Measurements from ENCODE around the gene WDR37.
"Not testable (repeated sequence)": the region's sequence is repeated elsewhere in the genome, so short reads cannot be mapped to it uniquely, and the experiment has no call there.

WDR37 gene

DNA sequence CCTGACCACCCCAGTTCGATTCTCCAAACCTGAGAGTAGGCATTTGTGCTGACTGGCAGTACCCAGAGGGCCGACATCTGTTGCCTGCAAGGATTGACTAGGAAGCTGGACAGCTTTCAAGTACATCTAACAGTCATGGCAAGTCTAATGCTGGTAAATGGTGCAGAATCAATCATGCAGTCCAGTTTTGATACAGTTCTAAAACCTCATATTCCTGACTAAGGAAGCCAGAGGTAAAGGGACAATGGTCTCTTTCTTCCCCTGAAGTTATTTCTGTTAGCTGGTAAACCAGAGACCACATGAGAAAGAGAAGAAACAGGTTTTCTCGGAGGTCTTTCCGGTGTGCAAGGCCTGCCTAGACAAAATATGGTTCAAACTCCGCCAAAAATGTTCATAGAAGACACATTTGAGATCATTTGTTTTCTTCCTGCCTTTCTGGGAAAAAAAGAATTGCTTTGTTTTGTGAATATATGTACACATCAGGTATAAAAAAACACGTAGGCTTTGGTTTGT lies 97.1 kb downstream of the WDR37 start:
- Histone ChIP-seq H3K27ac (ENCODE audit: low read depth, low read length) (no peak overlapping the region), H3K36me3 (ENCODE audit: control insufficient read depth, insufficient read depth, low read length) (no peaks in the 10 kb centered on the region), H3K9ac (ENCODE audit: low read depth, low read length) (no peak overlapping the region), H3K4me1 (ENCODE audit: control insufficient read depth, insufficient read depth, low read length) (no peaks in the 10 kb centered on the region), H3K27me3 (ENCODE audit: control insufficient read depth, insufficient read depth, low read length) (no peaks in the 10 kb centered on the region), H3K9me3 (ENCODE audit: control insufficient read depth, insufficient read depth, low read length) (no peaks in the 10 kb centered on the region), H3K4me3 (ENCODE audit: low read depth, low read length) (no peak overlapping the region)

DNA sequence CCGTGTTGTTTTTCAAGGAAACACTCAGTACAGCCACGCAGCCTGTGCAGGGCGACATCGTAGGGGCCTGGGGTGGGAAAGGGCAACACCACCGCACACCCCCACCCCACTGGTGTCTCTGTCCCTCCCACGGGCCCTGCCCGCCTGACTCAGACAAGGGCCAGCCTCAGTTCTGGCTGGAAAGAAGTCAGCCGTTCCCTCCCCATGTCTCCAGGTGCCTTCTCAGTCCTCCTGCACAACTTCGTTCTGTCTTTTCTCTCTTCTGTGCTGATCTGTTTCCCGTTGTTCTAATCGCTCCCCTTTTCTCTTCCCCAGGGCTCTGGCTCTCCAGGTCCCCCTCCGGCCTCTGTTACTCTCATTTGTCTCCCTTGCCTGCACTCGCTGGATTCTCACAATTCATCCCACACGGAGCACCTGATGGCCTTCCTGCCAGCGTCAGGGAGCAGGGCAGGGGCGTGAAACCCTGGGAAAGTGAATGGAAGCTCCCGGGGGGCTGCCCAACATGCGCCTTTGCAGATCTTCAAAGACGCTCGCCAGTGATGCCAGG lies 97.7 kb downstream of the WDR37 start:
- Histone ChIP-seq H3K4me1 (ENCODE audit: control insufficient read depth, insufficient read depth, low read length) (no peaks in the 10 kb centered on the region), H3K9me3 (ENCODE audit: control insufficient read depth, insufficient read depth, low read length) (no peaks in the 10 kb centered on the region), H3K4me3 (ENCODE audit: low read depth, low read length) (no peak overlapping the region), H3K36me3 (ENCODE audit: control insufficient read depth, insufficient read depth, low read length) (no peaks in the 10 kb centered on the region), H3K27me3 (ENCODE audit: control insufficient read depth, insufficient read depth, low read length) (no peaks in the 10 kb centered on the region), H3K9ac (ENCODE audit: low read depth, low read length) (no peak overlapping the region), H3K27ac (ENCODE audit: low read depth, low read length) (no peak overlapping the region)

DNA sequence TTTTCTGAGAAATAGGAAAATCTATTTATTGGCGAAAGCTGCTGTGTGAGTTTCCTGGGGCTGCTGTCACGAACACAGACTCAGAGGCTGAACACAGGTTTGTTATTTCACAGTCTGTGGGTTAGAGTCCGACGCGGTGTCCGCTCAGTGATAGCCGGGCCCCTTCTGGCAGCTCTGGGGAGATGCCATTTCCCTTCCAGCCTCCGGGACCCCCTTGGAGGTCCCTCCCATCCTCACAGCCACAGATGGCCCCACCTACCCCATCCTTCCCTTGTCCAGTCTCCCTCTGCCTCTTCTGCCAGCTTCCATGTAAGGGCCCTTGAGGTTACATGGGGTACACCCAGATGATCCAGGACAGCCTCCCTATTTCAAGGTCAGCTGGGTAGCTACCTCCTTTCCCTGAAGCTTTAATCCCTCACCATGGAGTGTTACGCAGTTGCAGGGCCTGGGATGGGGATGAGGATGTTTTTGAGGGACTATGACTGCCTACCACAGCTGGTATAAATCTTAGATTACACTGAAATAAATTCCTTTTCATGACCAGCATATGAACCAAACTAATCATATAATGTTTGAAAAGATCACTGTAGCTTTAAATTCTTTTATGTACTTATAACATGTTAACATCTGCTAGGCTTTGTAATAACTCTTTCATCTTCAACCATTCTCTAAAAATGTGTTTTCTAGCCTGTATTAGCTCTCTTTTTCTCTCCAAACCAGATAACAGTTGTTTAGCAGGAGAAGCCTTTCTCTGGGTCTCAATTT lies 98.5 kb downstream of the WDR37 start:
- Histone ChIP-seq H3K9ac (ENCODE audit: low read depth, low read length) (no peak overlapping the region), H3K27me3 (ENCODE audit: control insufficient read depth, insufficient read depth, low read length) (no peaks in the 10 kb centered on the region), H3K4me1 (ENCODE audit: control insufficient read depth, insufficient read depth, low read length) (no peaks in the 10 kb centered on the region), H3K4me3 (ENCODE audit: low read depth, low read length) (no peak overlapping the region), H3K27ac (ENCODE audit: low read depth, low read length) (no peak overlapping the region), H3K9me3 (ENCODE audit: control insufficient read depth, insufficient read depth, low read length) (no peaks in the 10 kb centered on the region), H3K36me3 (ENCODE audit: control insufficient read depth, insufficient read depth, low read length) (no peaks in the 10 kb centered on the region)

DNA sequence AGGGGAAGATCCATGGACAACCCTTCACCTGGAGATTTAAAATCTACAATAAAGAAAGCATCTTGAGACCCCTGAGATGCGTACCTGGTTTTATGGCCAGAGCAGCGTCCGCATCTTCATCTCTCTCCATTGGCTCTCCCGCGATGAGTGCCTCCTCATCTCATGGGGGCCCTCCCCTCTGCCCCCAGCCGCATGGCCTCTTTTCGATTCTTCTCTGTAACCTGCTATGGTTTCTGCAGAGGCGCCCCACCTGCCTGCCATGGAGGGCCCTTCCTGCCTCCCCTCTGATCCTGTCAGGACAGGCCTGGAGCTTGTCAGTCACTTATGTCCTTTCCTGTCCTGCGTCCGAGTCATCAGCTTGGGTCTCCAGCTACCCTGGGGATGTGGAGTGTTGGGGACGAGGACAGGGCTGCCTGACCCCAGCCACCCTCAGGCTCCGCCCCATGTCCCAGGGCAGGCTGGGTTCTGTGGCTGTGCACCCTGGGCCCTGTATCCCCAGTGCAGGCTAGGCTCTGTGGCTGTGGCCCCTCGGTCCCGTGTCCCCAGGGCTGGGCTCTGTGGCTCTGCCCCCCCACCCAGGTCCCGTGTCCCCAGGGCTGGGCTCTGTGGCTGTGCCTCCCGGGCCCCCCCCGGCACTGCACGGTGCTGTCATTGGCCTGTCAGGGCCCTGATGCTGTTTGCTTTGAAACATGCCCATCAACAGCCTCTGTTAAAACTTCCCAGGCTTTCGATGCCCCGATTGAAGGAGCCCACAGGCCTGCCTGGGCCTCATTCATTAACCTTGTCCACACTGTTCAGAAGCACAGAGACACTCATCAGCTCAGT lies 99.8 kb downstream of the WDR37 start:
- Histone ChIP-seq H3K9me3 (ENCODE audit: control insufficient read depth, insufficient read depth, low read length) (no peaks in the 10 kb centered on the region), H3K27me3 (ENCODE audit: control insufficient read depth, insufficient read depth, low read length) (no peaks in the 10 kb centered on the region), H3K9ac (ENCODE audit: low read depth, low read length) (no peak overlapping the region), H3K27ac (ENCODE audit: low read depth, low read length) (no peak overlapping the region), H3K4me1 (ENCODE audit: control insufficient read depth, insufficient read depth, low read length) (no peaks in the 10 kb centered on the region), H3K36me3 (ENCODE audit: control insufficient read depth, insufficient read depth, low read length) (no peaks in the 10 kb centered on the region), H3K4me3 (ENCODE audit: low read depth, low read length) (no peak overlapping the region)

DNA sequence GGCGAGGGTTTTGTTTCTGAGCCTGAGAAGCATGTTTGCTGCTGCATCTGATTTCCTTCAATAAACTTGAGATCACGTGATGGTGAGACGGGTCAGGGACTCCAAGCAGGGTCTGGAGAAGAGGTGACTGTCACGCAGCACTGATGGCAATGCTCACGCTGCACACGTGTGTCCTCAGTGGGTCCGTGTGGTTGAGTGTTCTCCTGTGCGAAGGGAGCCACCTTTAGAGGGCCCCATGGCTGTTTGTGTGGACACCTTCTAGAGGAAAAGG lies 100.4 kb downstream of the WDR37 start:
- no peaks in the 10 kb centered on the region for H3K27me3 ChIP-seq (ENCODE audit: control insufficient read depth, insufficient read depth, low read length)
- H3K9me3 ChIP-seq (ENCODE audit: control insufficient read depth, insufficient read depth, low read length): no peaks in the 10 kb centered on the region
- H3K36me3 ChIP-seq (ENCODE audit: control insufficient read depth, insufficient read depth, low read length): no peaks in the 10 kb centered on the region
- no peaks in the 10 kb centered on the region for H3K4me1 ChIP-seq (ENCODE audit: control insufficient read depth, insufficient read depth, low read length)
- H3K27ac ChIP-seq (ENCODE audit: low read depth, low read length): no peak overlapping the region
- no peak overlapping the region for H3K4me3 ChIP-seq (ENCODE audit: low read depth, low read length)
- no peak overlapping the region for H3K9ac ChIP-seq (ENCODE audit: low read depth, low read length)

DNA sequence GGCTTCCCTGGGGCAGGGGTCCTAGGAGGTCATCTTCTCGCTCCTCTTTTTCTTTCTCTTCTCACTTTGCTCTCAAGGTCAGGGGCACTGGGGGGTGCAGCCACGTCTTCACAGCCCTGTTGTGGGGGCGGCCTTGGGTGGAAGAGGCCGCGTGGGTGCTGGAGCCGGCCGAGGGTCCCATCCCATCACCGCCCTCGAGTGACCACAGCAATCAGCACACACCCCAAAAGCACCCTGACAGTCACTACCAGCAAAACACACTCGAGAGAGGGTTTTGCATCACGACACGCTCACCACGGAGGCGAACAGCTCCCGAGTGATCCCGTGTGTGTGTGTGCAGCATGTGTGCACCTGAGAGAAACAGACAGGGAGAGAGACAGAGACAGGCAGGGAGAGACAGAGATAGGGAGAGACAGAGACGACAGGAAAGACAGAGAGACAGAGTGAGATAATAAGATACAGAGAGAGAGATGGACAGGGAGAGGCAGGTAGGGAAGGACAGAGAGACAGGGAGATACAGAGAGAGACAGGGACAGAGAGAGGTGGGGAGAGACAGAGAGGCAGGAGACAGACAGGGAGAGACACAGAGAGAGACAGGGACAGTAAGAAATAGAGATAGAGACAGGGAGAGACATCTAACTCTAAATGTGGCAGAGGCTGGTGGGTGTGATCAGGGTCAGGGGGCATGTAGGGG lies 100.9 kb downstream of the WDR37 start:
- Histone ChIP-seq H3K27ac (ENCODE audit: low read depth, low read length) (no peak overlapping the region), H3K27me3 (ENCODE audit: control insufficient read depth, insufficient read depth, low read length) (no peaks in the 10 kb centered on the region), H3K4me3 (ENCODE audit: low read depth, low read length) (no peak overlapping the region), H3K9ac (ENCODE audit: low read depth, low read length) (no peak overlapping the region), H3K4me1 (ENCODE audit: control insufficient read depth, insufficient read depth, low read length) (no peaks in the 10 kb centered on the region), H3K9me3 (ENCODE audit: control insufficient read depth, insufficient read depth, low read length) (no peaks in the 10 kb centered on the region), H3K36me3 (ENCODE audit: control insufficient read depth, insufficient read depth, low read length) (no peaks in the 10 kb centered on the region)

DNA sequence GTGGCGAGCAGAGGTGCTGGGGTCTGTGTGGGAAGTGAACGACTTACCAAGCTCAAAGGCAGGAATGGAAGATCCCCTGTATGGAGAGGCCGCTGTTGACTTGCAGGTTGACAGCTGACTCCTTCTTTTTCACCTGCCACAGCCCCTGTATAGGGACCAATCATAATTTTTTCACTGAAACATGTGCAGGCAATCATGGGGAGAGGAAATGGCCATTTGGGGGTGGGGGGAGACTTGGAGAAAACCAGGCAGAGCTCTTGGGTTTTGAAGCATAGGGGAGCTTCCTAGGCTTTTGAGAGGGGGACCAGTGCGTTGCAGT lies 101.4 kb downstream of the WDR37 start:
- no peaks in the 10 kb centered on the region for H3K4me1 ChIP-seq (ENCODE audit: control insufficient read depth, insufficient read depth, low read length)
- H3K27me3 ChIP-seq (ENCODE audit: control insufficient read depth, insufficient read depth, low read length): no peaks in the 10 kb centered on the region
- no peak overlapping the region for H3K9ac ChIP-seq (ENCODE audit: low read depth, low read length)
- no peak overlapping the region for H3K27ac ChIP-seq (ENCODE audit: low read depth, low read length)
- no peaks in the 10 kb centered on the region for H3K9me3 ChIP-seq (ENCODE audit: control insufficient read depth, insufficient read depth, low read length)
- no peaks in the 10 kb centered on the region for H3K36me3 ChIP-seq (ENCODE audit: control insufficient read depth, insufficient read depth, low read length)
- no peak overlapping the region for H3K4me3 ChIP-seq (ENCODE audit: low read depth, low read length)

DNA sequence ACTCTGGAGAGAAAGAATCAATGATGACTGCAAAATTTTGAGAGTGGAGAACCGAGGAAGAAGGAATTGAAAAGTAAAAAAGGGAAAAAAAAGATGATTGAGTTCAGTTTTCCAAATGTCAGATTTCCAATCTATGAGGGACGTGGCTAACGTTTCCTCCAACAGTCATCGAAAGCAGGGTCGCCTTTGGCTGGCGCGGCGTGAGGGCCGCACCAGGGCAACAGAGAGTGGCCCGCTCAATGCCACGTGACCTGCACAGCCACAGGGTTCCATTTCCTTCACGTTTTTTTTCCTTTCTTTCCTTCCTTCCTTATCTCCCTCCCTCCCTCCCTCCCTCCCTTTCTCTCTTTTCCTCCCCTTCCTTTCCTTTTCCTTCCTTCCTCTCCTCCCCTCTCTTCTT lies 101.9 kb downstream of the WDR37 start:
- no peaks in the 10 kb centered on the region for H3K36me3 ChIP-seq (ENCODE audit: control insufficient read depth, insufficient read depth, low read length)

DNA sequence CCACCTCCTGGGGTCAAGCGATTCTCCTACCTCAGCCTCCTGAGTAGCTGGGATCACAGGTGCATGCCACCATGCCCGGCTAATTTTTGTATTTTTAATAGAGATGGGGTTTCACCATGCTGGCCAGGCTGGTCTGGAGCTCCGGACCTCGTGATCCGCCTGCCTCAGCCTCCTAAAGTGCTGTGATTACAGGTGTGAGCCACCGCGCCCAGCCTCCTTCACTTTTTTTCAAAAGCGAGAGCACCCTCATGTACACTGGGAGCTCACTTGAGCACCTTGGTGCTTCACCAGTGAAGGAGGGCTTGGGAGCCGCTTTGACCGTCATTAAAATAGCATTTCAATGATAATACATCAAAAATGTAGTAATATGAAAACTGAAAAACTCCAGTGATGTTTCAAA lies 102.4 kb downstream of the WDR37 start:
- not testable (repeated sequence) for H3K27me3 ChIP-seq (ENCODE audit: control insufficient read depth, insufficient read depth, low read length); H3K4me1 ChIP-seq (ENCODE audit: control insufficient read depth, insufficient read depth, low read length); H3K27ac ChIP-seq (ENCODE audit: low read depth, low read length); H3K4me3 ChIP-seq (ENCODE audit: low read depth, low read length); H3K9ac ChIP-seq (ENCODE audit: low read depth, low read length); H3K36me3 ChIP-seq (ENCODE audit: control insufficient read depth, insufficient read depth, low read length); H3K9me3 ChIP-seq (ENCODE audit: control insufficient read depth, insufficient read depth, low read length)

More for the DNA sequence above, 101.9 kb downstream of the WDR37 start:
- no peaks in the 10 kb centered on the region for H3K4me1 ChIP-seq (ENCODE audit: control insufficient read depth, insufficient read depth, low read length)
- no peaks in the 10 kb centered on the region for H3K27me3 ChIP-seq (ENCODE audit: control insufficient read depth, insufficient read depth, low read length)
- H3K9me3 ChIP-seq (ENCODE audit: control insufficient read depth, insufficient read depth, low read length): no peaks in the 10 kb centered on the region
- H3K4me3 ChIP-seq (ENCODE audit: low read depth, low read length): no peak overlapping the region
- no peak overlapping the region for H3K27ac ChIP-seq (ENCODE audit: low read depth, low read length)
- no peak overlapping the region for H3K9ac ChIP-seq (ENCODE audit: low read depth, low read length)

DNA sequence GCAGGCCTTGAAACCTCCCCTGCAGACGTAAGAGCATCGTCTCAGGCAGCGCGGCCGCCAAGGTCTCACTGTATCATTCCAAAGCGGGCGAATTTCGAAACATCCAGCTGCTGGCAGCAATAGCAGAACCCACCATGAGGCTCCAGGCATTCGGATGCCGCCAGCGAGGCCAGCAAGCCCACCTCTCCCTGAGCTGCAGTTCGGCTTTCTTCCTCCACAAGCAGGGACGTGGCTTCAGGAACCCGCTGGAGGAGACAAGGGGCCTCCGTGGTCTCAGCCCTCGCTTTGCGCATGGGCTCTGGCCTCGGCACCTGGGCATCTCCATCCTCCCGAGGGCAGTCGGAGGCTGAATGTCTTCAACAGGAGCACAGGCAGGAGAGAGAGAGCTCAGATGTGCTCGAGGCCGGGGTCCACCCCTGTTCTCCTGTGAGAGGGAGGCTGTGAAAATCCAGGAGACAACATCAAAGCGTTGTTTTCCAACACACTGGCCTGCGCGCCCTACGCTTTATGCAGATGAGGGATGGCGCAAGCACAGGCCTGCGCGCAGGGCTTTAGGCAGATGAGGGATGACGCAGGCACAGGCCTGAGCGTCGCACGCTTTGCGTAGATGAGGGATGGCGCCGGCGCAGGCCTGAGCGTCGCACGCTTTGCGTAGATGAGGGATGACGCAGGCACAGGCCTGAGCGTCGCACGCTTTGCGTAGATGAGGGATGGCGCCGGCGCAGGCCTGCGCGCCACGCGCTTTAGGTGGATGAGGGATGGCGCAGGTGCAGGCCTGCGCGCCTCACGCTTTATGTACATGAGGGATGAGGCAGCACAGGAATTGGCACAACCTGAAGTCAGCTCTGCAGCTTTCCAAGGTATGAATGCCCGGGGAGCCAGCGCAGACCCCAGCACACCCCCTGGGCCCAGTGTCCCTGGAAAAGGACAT lies 103.2 kb downstream of the WDR37 start:
- H3K4me1 ChIP-seq (ENCODE audit: control insufficient read depth, insufficient read depth, low read length): no peaks in the 10 kb centered on the region
- H3K9me3 ChIP-seq (ENCODE audit: control insufficient read depth, insufficient read depth, low read length): no peaks in the 10 kb centered on the region
- H3K27me3 ChIP-seq (ENCODE audit: control insufficient read depth, insufficient read depth, low read length): no peaks in the 10 kb centered on the region
- H3K36me3 ChIP-seq (ENCODE audit: control insufficient read depth, insufficient read depth, low read length): no peaks in the 10 kb centered on the region
- no peak overlapping the region for H3K27ac ChIP-seq (ENCODE audit: low read depth, low read length)
- H3K9ac ChIP-seq (ENCODE audit: low read depth, low read length): no peak overlapping the region
- no peak overlapping the region for H3K4me3 ChIP-seq (ENCODE audit: low read depth, low read length)
